ENCODE measurements around the gene ST3GAL4.

The ST3GAL4 gene

GRCh38 chr11:126357969-126358762 is 2.7 kb downstream of the ST3GAL4 start:
- H3K4me3 ChIP-seq (replicated peaks; ENCODE audit: low read depth, low read length): peak overlapping the region; percentile 76
- no peak for DNase-seq (ENCODE audit: low read depth)
- peak; percentile 5 for TF ChIP-seq CTCF (IDR thresholded peaks at IDR 0.05; ENCODE audit: low read length, missing control alignments)

GRCh38 chr11:126358763-126359160 is 3.3 kb downstream of the ST3GAL4 start:
- H3K4me3 ChIP-seq (replicated peaks; ENCODE audit: low read depth, low read length): no peak overlapping the region
- DNase-seq (ENCODE audit: low read depth): no peak
- no peak for TF ChIP-seq CTCF (IDR thresholded peaks at IDR 0.05; ENCODE audit: low read length, missing control alignments)

GRCh38 chr11:126359431-126360048 is 4.1 kb downstream of the ST3GAL4 start:
- peak; percentile 56 for DNase-seq (ENCODE audit: low read depth)
- peak; percentile 28 for TF ChIP-seq CTCF (IDR thresholded peaks at IDR 0.05; ENCODE audit: low read length, missing control alignments)
- H3K4me3 ChIP-seq (replicated peaks; ENCODE audit: low read depth, low read length): no peak overlapping the region

GRCh38 chr11:126360049-126360446 is 4.6 kb downstream of the ST3GAL4 start:
- no peak for TF ChIP-seq CTCF (IDR thresholded peaks at IDR 0.05; ENCODE audit: low read length, missing control alignments)
- no peak for DNase-seq (ENCODE audit: low read depth)
- no peak overlapping the region for H3K4me3 ChIP-seq (replicated peaks; ENCODE audit: low read depth, low read length)

GRCh38 chr11:126361400-126361799 is 5.9 kb downstream of the ST3GAL4 start:
- no peak for TF ChIP-seq CTCF (IDR thresholded peaks at IDR 0.05; ENCODE audit: low read length, missing control alignments)
- H3K4me3 ChIP-seq (replicated peaks; ENCODE audit: low read depth, low read length): no peak overlapping the region
- no peak for DNase-seq (ENCODE audit: low read depth)

GRCh38 chr11:126362879-126363655 is 7.6 kb downstream of the ST3GAL4 start:
- TF ChIP-seq CTCF (IDR thresholded peaks at IDR 0.05; ENCODE audit: low read length, missing control alignments): no peak
- DNase-seq (ENCODE audit: low read depth): no peak
- no peak overlapping the region for H3K4me3 ChIP-seq (replicated peaks; ENCODE audit: low read depth, low read length)
